HG03064 (cell line): ENCODE data around the gene GRIK4.

Source experiments
- ATAC-seq: cut with Tn5 transposase; IDR thresholded peaks from one replicate; pipeline ENCODE4 v1.9.1; 2021; ENCODE audit warnings: low read depth; ENCODE audit not compliant: unreplicated experiment

GRIK4 gene

DNA sequence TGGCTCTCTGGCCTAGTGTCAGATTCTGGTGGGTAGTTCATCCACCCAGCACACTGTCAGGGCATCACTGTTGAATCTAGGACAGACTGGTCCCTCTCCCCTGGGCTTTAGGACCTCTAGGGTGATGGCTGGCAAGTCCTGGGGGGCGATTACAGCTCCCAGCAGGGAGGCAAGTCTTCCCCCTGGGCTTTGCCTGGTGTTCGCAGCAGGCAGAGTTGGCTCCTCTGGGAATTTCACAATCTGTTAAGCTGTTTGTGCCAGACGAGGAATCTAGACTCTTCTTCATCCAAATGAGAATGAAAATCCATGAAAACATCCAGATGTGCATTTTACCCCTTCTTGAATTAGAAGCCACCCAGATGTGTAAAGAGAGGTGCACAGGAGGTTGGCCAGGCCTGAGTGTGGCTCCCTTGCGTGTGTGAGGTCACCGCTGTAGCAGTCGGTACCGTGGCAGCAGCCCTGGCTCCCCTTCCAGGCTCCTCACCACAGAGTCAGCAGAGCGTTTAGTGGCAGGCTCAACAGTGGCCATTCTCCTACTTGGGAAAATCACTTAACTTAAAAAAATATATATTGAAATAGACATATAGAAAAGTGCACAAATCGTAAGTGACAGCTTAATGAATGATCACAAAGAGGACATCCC lies 412.4 kb downstream of the GRIK4 start:
- ATAC-seq = no peak

DNA sequence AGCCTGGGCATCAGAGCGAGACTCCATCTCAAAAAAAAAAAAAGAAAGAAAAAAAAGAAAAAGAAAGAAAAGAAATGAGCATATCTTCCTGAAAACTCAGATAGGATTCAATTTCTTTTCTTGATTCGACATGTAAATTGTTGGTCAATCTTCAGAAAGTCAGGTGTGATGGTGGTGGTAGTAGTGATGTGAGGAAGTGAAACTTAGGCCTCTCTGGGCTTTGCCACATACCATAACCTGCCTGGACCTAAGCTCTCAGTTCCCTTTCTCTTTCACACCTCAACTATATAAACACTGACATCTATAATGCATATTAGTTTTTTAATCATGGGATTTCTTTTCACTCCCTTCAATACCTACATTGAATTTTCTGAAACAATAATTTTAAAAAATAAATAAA lies 414.4 kb downstream of the GRIK4 start:
- peak; percentile 98 for ATAC-seq

DNA sequence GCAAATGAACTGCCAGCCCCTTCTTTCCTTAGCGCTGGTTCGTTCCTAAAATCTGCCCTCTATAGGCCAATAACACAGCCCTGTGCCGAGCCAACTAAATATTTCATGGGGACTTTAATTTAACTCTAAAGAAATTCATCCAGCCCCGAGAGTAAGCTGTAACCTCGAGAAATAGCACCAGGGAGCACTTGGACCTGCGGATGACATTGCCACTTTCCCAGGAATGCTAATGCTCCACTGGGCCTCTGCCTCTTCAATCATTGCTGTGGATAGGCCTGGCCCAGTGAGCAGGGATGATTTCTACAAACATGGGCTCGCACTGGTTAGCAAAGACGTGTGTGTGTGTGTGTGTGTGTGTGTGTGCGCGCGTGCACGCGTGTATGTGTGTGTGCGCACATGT lies 417.1 kb downstream of the GRIK4 start:
- ATAC-seq = no peak

DNA sequence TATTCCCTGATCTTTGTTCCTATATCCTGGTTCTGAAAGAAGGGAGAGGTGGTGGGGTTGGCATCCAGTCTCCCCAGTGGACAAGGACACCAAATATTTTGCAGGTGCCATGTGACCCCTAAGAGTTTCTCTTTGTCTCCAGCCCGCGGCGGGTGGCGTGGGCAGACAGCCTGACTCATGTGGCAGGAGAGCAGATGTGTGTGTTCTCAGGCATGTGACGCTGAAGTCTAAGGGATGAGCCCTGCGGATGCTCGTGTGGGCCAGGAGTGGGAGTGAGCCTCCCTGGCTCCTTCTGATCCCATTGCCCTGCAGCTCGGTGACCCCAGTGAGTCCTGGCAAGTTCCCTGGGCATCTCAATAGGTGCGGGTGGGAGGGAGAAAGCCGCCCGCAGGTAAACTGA lies 417.5 kb downstream of the GRIK4 start:
- no peak for ATAC-seq

DNA sequence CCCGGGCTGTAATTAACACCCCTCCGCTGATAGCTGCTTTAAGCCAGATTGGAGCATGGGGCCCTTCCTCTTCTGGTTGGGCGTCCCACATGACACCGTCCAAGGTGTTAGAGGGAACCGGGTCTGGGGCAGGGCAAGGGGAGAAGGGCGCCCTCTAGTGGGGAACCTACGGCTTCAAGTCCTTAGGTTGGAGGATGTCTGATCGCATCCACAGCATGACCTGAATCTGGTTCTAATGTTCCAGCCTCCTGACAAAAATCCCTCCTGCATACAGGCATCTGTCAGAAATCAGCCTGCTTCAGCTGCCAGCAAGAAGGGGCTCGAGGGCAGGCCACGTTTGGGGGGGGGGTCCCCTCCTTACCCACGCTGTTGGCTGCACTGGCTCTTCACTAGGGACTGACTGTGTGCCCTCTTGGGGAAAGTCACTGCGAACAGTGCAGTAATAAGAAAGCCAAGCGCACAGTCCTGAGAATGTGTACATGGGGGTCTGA lies 418.2 kb downstream of the GRIK4 start:
- ATAC-seq = no peak

DNA sequence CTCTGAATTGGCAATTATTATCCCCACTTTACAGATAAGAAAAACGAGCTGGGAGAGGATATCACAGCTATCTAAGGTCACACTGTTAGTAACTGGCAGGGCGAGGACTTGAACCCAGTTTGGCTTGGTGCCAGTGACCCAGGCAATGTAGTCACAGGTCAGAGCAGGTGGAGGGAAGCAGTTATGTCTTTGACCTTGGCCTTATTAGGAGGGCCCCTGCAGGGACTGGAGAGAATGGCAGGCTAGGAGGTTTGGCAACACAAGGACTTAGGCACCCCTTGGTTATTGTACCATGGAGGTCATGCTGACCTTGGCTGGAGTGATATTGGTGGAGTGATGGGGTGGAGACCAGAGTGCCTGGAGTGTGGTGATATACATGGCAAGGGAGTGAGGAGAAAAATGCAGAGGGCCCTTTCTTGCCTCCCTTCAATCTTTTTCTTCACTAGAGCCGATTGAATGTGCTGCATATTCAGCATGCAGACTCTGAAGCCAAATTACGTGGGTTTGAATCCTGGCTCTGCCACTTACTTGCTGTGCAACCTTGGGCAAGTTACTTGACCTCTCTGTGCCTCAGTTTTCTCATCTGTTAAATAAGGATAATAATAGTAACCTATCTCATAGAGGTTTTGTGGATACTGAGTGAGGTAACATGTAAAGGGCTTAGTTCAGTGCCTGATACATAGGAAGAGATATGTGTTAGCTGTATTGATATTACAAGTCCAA lies 419.7 kb downstream of the GRIK4 start:
- no peak for ATAC-seq

DNA sequence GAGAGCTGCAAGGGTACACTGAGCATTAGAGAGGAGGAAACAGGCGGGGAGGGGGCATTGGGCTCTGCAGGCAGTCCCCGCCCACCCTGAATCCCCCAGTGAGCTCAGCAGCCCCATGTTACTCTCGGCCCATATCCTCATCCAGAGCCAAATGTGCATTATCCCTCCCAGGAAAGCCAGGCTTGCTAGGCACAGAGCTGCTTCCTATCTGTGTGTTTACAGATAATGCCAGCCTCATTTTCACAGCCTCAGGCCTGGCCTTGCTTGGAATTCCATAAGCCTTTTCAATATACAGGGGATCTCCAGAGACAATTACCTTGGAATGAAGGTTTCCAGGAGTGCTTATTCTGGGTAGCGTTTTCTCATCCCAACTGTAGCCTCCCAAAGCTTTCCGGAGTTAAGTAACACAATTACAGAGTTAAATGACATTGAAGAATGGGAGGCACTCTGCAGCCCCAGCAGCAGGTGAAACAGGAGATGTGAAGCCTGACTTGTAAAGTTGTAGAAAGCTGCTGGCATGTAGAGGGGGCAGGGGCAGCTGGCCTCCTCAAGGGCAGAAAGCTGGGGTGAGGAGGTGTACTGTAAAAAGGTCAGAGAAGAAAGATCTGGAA lies 420.9 kb downstream of the GRIK4 start:
- no peak for ATAC-seq

DNA sequence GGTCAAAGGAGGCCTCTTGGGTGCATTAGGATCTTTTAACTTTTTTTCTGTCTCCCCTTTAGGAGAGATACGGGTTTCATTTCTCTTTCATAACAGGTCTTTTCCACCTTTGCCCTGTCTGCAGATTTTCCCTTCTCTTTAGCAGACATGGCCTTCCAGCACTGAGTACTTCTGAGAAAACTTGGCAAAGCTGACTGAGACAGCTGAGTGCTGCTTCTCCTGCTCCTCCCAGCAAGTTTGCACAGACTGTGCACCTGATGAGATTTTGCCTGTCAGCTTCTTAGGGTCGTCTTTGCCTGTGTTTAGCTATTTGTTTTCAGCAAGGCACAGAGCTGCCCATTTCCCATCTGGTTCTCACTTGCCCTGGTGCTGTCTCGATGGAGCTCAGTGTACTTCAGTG lies 424.8 kb downstream of the GRIK4 start:
- ATAC-seq = no peak

DNA sequence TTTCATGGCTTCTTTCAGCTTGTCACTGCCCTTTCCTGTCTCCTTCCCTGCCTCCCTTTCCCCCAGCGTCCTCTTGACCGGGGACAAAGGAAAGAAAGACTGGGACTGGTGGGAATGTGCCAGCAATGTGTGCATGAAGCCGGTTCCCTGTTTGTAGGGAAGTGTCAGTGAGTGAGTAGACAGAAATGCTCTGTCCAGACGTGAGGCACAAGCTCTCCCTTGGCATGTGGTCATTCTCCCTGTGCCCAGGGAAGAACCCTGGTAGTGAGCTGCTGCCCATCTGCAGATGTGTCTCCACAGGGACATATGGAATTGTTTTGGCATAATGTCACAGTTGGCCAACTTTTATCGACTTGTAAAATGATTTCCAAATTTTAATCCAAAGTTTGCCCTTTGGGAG lies 426.0 kb downstream of the GRIK4 start:
- ATAC-seq = no peak

DNA sequence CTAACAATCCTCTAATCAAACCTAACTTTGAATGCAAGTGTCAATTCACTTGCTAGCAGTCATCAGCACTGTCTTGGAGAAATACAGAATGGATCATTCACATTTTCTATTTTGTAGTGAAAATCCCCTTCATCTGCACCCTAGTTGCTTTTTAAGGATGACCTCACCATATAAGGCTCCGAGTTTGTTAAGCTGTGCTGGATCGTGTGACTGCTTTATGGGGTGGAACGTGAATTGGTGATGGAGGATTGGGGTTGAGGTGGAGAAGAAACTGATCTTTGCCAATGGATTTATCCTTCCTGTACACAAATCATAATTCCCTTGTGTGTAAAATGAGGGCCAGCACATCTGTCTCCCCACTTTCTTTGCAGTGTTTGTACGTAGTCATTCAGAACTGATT lies 426.7 kb downstream of the GRIK4 start:
- no peak for ATAC-seq

DNA sequence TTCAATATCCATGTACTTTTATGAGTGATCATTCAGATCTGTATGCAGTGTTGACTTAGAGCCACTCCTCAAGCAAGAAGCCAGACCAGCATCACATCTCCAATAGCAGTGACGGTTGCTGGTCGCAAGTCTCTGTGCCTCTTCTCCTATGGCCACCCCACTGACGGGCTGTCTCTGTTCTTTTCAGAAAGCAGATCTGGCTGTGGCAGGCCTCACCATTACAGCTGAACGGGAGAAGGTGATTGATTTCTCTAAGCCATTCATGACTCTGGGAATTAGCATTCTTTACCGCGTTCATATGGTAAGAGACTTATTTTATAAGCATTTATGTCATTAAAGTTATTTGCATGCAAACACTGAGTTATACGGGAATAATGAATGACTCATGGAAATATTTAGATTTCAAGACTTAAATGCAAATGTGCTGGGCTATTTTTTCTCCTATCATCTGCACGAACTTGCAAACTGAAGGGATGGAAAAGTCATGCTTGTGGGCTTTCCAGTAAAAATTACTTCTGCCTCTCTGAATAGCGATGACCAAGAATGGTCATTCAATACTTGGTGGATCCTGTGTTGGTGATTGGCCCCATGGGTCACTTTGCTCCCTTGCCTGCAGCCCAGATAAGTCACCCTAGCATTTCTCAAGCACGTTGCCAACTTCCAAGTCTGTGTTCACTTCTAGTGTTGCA lies 428.8 kb downstream of the GRIK4 start:
- ATAC-seq = no peak

DNA sequence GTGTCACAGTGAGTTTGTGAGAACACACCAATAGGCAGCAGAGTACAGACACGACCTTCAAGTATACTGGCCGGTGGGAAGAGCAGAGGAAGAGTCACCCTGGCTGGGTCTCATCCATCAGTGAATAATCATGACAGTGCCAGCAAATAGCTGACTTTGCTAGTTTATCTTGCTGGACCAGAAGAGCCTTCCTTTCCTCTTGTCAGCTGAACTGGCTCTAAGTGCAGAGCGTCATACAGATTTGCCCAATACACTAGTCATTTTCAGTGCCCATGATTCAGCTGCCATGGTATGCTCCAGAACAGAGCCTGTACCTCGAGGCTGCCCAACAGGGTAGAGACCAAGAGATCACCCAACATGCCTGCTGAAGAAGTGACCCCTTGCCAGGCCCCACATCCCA lies 429.5 kb downstream of the GRIK4 start:
- ATAC-seq = no peak

DNA sequence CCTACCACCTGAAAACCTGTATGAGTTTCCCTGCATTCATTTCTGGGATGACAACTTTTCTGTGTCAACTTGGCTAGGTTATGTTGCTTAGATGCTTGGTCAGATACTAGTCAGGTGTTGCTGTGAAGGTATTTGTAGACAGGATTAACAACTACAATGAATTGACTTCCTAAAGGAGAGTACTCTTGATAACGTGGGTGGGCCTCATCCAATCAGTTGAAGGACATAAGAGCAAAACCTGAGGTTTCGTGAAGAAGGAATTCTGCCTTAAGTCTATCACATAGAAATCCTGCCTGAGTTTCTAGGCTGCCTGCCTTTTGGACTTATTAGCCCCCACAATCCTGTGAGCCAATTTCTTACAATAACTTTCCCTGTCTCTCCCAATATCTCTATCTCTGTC lies 431.2 kb downstream of the GRIK4 start:
- ATAC-seq = no peak

DNA sequence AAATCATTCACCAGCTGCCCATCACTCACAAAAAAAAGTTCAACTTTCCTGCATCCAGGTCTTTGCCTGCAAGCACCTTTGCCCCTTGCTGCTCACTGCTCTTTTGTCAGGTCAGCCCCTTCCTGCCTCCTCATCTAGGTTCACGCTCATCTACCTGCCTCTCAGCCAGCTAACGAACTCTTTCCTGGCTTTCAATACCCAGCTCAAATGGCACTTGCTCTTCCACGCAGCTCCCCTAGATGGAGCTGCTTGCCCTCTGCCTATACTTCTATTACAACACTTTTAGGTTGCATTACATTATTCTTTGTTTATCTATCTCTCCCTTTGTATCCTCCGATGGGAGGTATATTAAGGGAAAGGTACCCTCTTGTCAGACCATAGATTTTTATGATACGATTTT lies 433.5 kb downstream of the GRIK4 start:
- no peak for ATAC-seq

DNA sequence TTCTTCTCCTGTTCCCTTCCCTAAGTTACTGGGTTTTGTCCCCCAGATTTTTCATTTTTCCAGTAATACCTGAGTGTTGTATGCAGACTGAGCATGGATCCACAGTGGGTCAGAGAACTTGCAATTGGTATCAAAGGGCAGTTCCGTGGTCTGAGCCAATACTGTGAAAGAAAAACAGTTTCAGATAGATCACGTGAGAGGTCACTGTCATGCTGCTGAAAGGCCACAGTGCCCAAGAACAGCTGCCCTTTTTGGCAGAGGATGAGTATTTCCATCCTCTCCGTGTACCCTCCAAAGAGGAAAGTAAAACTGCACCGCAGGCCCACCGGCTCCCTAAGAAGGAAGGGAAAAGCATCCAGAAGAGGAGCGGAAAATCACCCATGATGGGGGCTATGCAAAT lies 439.3 kb downstream of the GRIK4 start:
- ATAC-seq = no peak

DNA sequence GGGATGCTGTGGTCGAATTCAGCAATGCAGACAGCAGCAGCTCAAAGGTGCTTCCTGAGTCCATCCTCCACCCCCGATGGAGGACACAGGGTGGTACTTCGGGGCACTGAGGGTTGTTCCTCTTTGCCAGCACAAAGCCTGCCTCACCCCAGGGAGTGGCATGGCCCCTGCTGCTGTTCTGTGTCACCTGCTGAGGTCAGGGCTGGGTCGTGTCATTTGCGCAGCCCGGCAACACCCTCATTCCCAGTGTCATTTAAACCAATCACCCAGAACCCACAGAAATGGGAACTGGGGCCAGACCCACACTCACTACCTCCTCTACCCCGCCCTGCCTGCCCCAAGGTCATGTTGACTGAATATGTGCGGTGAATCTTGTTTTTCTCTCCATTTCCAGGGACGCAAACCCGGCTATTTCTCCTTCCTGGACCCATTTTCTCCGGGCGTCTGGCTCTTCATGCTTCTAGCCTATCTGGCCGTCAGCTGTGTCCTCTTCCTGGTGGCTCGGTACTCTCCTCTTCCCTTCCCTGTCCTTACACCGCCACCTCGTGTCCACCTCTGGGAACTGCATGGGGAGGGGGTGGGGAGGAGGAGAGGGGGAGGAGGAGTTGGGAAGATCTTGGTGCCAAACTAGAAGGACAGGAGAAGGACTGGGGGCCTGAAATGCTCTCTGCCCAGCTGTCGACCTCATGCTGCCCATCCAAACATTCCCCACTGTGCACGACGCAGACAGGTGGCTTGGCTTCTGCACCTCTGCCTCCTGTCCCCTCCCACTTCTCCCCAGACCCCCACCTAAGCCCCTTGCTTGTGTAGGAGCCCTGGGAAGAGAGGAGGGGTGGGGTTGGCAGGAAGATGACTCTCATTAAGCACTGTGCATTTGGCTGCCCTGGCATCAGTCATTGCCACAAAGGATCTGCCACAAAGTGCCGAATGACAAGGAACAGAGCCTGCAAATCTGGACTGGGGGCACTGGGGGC lies 441.2 kb downstream of the GRIK4 start:
- ATAC-seq = no peak

DNA sequence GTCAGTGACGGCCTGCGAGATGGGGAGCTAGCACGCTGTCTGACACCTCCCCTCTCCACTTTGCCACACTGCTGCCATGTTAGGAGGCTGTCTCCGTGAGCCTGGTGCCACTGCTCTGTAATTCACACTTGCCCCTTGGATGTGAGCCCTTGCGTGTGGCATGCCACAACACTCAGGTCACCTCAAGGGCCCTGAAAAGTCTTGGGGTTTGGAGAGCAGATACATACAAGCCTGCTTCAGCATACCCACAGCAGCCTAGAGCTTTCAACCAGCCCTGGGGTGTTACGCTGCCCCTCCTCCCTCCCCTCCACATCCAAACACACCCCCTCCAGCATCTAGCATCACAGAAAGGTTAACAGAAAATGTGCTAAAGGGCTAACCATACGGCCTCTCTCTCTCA lies 442.8 kb downstream of the GRIK4 start:
- ATAC-seq = no peak

DNA sequence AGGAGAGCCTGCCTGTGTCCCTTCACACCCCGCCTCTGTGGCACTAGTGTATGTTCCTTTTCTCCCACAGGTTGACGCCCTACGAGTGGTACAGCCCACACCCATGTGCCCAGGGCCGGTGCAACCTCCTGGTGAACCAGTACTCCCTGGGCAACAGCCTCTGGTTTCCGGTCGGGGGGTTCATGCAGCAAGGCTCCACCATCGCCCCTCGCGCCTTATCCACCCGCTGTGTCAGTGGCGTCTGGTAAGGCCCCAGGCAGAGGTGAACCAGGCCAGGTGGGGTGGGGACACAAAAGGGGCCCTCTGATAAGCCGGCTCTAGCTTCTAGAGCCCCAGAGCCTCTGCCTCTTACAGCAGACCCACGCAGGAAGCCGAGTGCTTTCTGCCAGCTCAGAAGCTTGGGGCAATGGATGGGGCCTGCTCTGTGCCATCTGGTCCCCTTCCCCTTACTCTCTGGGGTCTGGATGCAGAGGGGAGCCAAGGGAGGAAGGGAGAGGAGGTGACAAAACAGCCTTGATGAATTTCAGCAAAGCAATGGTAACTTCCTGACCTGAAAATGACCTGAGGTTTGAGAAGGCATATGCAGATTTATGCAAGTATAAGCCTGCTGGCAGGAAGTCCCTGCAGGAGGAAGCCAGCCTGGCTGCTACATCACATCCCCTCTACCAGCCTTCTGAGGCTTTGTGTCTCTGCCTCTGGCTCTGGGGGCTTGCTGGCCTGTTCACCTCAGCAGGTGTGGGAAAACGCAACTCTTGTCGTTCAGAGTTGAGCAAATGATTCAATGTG lies 445.4 kb downstream of the GRIK4 start:
- ATAC-seq = no peak

DNA sequence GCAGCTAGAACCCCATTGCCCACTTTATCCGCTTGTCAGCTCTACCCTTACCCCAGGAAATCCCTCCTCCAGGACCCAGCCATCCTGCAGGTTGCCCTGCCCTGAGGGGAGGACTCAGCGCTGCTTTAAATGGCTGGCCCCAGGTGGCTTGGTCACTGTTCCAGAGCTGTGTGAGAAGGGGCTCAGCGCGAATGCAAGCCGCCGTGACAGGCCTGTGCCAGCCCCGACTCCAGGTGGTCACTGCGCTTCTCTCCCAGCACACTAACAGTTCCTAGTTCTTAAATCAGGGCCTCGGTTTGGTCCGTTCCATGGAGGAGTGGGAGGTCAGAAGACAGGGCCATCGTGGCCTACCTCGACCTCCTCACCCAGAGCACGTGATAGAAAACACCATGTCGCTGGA lies 446.6 kb downstream of the GRIK4 start:
- ATAC-seq = no peak
